ENCODE measurements around the gene DPEP3. TPM values are rescaled to one million over a fixed set of nuclear protein-coding genes. Genes with fewer than 3 reads are reported as not detected.
"Not testable (repeated sequence)": the region's sequence is repeated elsewhere in the genome, so short reads cannot be mapped to it uniquely, and the experiment has no call there.

Gene DPEP3
- total RNA-seq, 1 donor from 2014 or later = not detected

GRCh38 chr16:68005211-68005610 is 24.9 kb upstream of the DPEP3 start:
- no peak for TF ChIP-seq CTCF (IDR thresholded peaks at IDR 0.05; ENCODE audit: insufficient read depth, low read length, severe bottlenecking)
- no peaks in the 10 kb centered on the region for H3K36me3 ChIP-seq (ENCODE audit: control insufficient read depth, insufficient read depth, low read length)
- H3K4me3 ChIP-seq (ENCODE audit: low read depth, low read length) = no peak overlapping the region
- DNase-seq (ENCODE audit: low read depth) (no peak), FAIRE-seq (no peak)
- no peaks in the 10 kb centered on the region for H3K27me3 ChIP-seq (ENCODE audit: control insufficient read depth, insufficient read depth, low read length)

- DNase-seq (ENCODE audit: low read depth) (no peak), FAIRE-seq (no peak)
- TF ChIP-seq CTCF (IDR thresholded peaks at IDR 0.05; ENCODE audit: insufficient read depth, low read length, severe bottlenecking) = no peak
- no peaks in the 10 kb centered on the region for H3K27me3 ChIP-seq (ENCODE audit: control insufficient read depth, insufficient read depth, low read length)
- H3K36me3 ChIP-seq (ENCODE audit: control insufficient read depth, insufficient read depth, low read length) = no peaks in the 10 kb centered on the region
- H3K4me3 ChIP-seq (ENCODE audit: low read depth, low read length) = no peak overlapping the region
Observed at GRCh38 chr16:68003031-68003430, 22.7 kb upstream of the DPEP3 start.

- no peak for TF ChIP-seq CTCF (IDR thresholded peaks at IDR 0.05; ENCODE audit: insufficient read depth, low read length, severe bottlenecking)
- Histone ChIP-seq H3K36me3 (ENCODE audit: control insufficient read depth, insufficient read depth, low read length) (no peaks in the 10 kb centered on the region), H3K27me3 (ENCODE audit: control insufficient read depth, insufficient read depth, low read length) (no peaks in the 10 kb centered on the region), H3K4me3 (ENCODE audit: low read depth, low read length) (no peak overlapping the region)
- no peak for DNase-seq (ENCODE audit: low read depth)
- FAIRE-seq = no peak
Observed at GRCh38 chr16:68000450-68000849, 20.2 kb upstream of the DPEP3 start.

- no peak for TF ChIP-seq CTCF (IDR thresholded peaks at IDR 0.05; ENCODE audit: insufficient read depth, low read length, severe bottlenecking)
- Histone ChIP-seq H3K27me3 (ENCODE audit: control insufficient read depth, insufficient read depth, low read length) (no peaks in the 10 kb centered on the region), H3K4me3 (ENCODE audit: low read depth, low read length) (no peak overlapping the region), H3K36me3 (ENCODE audit: control insufficient read depth, insufficient read depth, low read length) (no peaks in the 10 kb centered on the region)
- FAIRE-seq (no peak), DNase-seq (ENCODE audit: low read depth) (no peak)
Observed at GRCh38 chr16:67999985-68000384, 19.7 kb upstream of the DPEP3 start.

GRCh38 chr16:67998779-67999688 is 18.7 kb upstream of the DPEP3 start, which contains the start of gene DPEP2:
DPEP2 (minus strand) TSS chr16:67999484; CDS start chr16:67993212, 6,272 bp downstream.
- not testable (repeated sequence) for H3K4me3 ChIP-seq (ENCODE audit: low read depth, low read length); FAIRE-seq; H3K36me3 ChIP-seq (ENCODE audit: control insufficient read depth, insufficient read depth, low read length); H3K27me3 ChIP-seq (ENCODE audit: control insufficient read depth, insufficient read depth, low read length); DNase-seq (ENCODE audit: low read depth)

GRCh38 chr16:67998231-67998778 is 18.0 kb upstream of the DPEP3 start:
- FAIRE-seq; DNase-seq (ENCODE audit: low read depth); H3K36me3 ChIP-seq (ENCODE audit: control insufficient read depth, insufficient read depth, low read length); H3K4me3 ChIP-seq (ENCODE audit: low read depth, low read length); H3K27me3 ChIP-seq (ENCODE audit: control insufficient read depth, insufficient read depth, low read length): not testable (repeated sequence)
